HUES64 (cell line): ENCODE results near the gene SLC2A4.

Source experiments
- H3K27ac ChIP-seq: 2 replicates; pipeline ENCODE4 v1.7.0; 2013; ENCODE audit warnings: low read depth, low read length, inconsistent platforms
- H3K27me3 ChIP-seq: 2 replicates; pipeline ENCODE4 v1.6.1; 2013; ENCODE audit warnings: mild to moderate bottlenecking, low read length; ENCODE audit not compliant: insufficient read depth
- H3K36me3 ChIP-seq: 2 replicates; pipeline ENCODE4 v1.6.1; 2013; ENCODE audit warnings: mild to moderate bottlenecking, low read length; ENCODE audit not compliant: insufficient read depth
- H3K4me1 ChIP-seq: 2 replicates; pipeline ENCODE4 v1.6.1; 2013; ENCODE audit warnings: mild to moderate bottlenecking, low read length, moderate library complexity; ENCODE audit not compliant: insufficient read depth
- H3K4me3 ChIP-seq: 2 replicates; pipeline ENCODE4 v1.5.1; 2013; ENCODE audit warnings: mild to moderate bottlenecking, low read length, moderate library complexity
- H3K9ac ChIP-seq: 2 replicates; pipeline ENCODE4 v1.6.1; 2013; ENCODE audit warnings: mild to moderate bottlenecking, low read depth, low read length
- H3K9me3 ChIP-seq: 2 replicates; pipeline ENCODE4 v1.6.1; 2013; ENCODE audit warnings: low read depth, low read length; ENCODE audit not compliant: insufficient read depth
- WGBS: fragments of 150-250, 120-280 bp; methylation state at CpG from one replicate; pipeline ENCODE4 v1.1.7; 2013; ENCODE audit warnings: missing lambda C conversion rate; 5-methylcytosine and 5-hydroxymethylcytosine counted together

SLC2A4 gene

DNA sequence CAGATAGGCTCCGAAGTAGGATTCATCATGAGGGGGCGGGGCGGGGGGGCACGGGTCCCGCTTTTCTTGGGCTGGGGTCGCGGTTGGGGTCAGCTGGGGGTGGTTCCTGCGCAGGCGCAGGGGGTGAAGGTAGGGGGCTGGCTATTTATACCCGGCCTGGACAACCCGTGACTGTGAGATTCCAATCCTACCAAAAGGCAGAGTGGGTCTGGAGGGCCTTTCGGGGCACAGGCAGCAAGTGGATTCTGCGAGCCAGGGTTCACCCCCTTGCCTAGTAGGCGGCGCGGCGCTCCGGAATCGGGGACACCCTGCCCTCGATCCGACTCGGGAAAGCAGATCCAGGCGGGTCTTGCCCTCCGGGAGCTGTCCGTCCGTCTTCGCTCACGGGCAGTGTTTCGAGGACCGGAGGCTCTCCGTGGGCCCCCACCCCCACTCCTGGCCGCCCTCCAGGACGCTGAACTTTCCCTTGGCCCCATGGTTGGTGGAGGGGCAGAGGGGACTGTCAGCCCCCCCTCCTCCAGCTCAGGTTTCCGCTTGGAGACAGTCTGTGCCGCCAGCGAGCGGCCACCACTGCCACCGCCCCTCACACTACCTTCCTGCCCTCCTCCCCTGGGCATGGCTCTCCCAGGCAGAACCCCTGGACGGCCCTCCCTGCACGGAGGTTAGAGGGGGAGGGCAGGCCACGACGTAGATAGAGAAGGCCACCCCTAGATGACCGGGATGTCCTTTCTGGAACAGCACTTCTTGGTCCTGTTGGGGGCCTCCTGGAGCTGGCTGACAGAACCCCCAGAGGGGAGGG is 634 bp downstream of the SLC2A4 start:
- H3K9me3 ChIP-seq = no peaks in the 10 kb centered on the region
- H3K4me3 ChIP-seq = peak overlapping the region; percentile 81
- peak overlapping the region; percentile 70 for H3K9ac ChIP-seq
- H3K27ac ChIP-seq = no peak overlapping the region; the same call in 1 of the 2 replicates
- H3K4me1 ChIP-seq = peaks cover 6% of the 10 kb centered on the region; the same call in 1 of the 2 replicates
- peaks cover 13% of the 10 kb centered on the region for H3K27me3 ChIP-seq
- H3K36me3 ChIP-seq = peaks cover 3% of the 10 kb centered on the region; the same call in 1 of the 2 replicates
- WGBS = 3% methylated on average over 43 of the region's 43 CpGs

DNA sequence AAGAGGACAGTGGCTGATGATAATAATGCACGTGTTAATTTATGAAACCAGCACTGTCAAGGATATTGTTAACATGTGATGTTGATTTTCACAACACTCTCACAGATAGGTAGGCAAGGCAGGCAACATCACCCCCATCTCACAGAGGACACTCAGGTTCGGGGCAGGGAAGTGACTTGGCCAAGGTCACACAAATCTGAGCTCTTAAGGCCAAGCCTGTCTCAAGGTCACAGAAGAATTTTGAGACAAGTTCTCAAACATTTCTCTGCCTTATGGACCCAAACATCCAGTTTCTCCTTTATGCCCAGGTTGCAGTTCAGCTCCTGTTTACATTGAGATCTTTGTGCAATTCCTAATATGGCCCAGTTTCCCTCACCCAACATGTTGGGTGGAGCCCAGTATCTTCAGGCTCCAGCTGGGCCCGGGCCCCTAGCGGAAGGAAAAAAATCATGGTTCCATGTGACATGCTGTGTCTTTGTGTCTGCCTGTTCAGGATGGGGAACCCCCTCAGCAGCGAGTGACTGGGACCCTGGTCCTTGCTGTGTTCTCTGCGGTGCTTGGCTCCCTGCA is 1.3 kb downstream of the SLC2A4 start:
- H3K9me3 ChIP-seq = no peaks in the 10 kb centered on the region
- peaks cover 6% of the 10 kb centered on the region; the same call in 1 of the 2 replicates for H3K4me1 ChIP-seq
- no peak overlapping the region for H3K27ac ChIP-seq
- H3K27me3 ChIP-seq = peaks cover 13% of the 10 kb centered on the region
- H3K4me3 ChIP-seq = peak overlapping the region; percentile 81
- WGBS = 84% methylated on average over 6 of the region's 6 CpGs
- peaks cover 3% of the 10 kb centered on the region; the same call in 1 of the 2 replicates for H3K36me3 ChIP-seq
- H3K9ac ChIP-seq = no peak overlapping the region

DNA sequence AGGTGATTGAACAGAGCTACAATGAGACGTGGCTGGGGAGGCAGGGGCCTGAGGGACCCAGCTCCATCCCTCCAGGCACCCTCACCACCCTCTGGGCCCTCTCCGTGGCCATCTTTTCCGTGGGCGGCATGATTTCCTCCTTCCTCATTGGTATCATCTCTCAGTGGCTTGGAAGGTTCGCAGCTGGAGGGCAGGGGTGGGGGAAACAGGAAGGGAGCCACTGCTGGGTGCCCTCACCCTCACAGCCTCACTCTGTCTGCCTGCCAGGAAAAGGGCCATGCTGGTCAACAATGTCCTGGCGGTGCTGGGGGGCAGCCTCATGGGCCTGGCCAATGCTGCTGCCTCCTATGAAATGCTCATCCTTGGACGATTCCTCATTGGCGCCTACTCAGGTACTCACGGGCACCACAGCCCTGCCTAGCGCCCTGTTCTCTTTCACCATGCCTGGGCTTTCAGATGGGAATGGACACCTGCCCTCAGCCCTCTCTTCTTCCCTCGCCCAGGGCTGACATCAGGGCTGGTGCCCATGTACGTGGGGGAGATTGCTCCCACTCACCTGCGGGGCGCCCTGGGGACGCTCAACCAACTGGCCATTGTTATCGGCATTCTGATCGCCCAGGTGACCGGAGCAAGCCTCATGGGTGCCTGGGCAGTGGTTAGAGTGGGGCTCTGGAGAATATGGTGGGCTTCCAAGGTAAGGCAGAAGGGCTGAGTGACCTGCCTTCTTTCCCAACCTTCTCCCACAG is 2.1 kb downstream of the SLC2A4 start:
- Histone ChIP-seq H3K9ac (no peak overlapping the region), H3K27me3 (peaks cover 13% of the 10 kb centered on the region), H3K36me3 (peaks cover 3% of the 10 kb centered on the region; the same call in 1 of the 2 replicates), H3K4me1 (peaks cover 6% of the 10 kb centered on the region; the same call in 1 of the 2 replicates), H3K9me3 (no peaks in the 10 kb centered on the region), H3K4me3 (no peak overlapping the region), H3K27ac (no peak overlapping the region)
- 88% methylated on average over 18 of the region's 18 CpGs for WGBS

DNA sequence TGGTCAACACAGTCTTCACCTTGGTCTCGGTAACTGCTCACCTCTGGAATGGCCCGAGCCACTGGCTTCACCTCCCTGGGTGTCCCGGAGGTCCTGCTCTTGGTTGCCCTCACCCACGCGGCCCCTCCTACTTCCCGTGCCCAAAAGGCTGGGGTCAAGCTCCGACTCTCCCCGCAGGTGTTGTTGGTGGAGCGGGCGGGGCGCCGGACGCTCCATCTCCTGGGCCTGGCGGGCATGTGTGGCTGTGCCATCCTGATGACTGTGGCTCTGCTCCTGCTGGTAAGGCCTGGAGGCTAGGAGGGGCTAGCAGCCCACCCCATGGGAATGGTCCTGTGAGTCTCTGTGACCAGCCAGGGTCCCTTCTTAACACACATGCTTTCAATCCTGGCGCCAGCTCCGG is 3.4 kb downstream of the SLC2A4 start:
- H3K9me3 ChIP-seq = no peaks in the 10 kb centered on the region
- H3K27me3 ChIP-seq = peaks cover 13% of the 10 kb centered on the region
- no peak overlapping the region for H3K4me3 ChIP-seq
- H3K9ac ChIP-seq = no peak overlapping the region
- H3K27ac ChIP-seq = no peak overlapping the region
- WGBS = 94% methylated on average over 16 of the region's 16 CpGs
- H3K4me1 ChIP-seq = peaks cover 4% of the 10 kb centered on the region; the same call in 1 of the 2 replicates
- peaks cover 3% of the 10 kb centered on the region; the same call in 1 of the 2 replicates for H3K36me3 ChIP-seq

DNA sequence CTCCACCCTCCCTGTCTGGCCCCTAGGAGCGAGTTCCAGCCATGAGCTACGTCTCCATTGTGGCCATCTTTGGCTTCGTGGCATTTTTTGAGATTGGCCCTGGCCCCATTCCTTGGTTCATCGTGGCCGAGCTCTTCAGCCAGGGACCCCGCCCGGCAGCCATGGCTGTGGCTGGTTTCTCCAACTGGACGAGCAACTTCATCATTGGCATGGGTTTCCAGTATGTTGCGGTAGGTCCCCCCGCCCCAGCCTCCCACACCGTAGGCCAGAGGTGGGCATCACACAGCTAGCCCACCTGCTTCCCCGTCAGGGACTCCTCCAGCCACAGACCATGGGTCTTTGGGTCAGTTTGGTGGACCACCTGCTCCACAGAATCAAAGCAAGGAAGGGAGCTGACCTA is 4.2 kb downstream of the SLC2A4 start:
- Histone ChIP-seq H3K9me3 (no peaks in the 10 kb centered on the region), H3K4me1 (no peaks in the 10 kb centered on the region), H3K27ac (no peak overlapping the region), H3K9ac (no peak overlapping the region), H3K27me3 (peaks cover 13% of the 10 kb centered on the region), H3K4me3 (no peak overlapping the region), H3K36me3 (peaks cover 3% of the 10 kb centered on the region; the same call in 1 of the 2 replicates)
- WGBS = 94% methylated on average over 12 of the region's 12 CpGs

DNA sequence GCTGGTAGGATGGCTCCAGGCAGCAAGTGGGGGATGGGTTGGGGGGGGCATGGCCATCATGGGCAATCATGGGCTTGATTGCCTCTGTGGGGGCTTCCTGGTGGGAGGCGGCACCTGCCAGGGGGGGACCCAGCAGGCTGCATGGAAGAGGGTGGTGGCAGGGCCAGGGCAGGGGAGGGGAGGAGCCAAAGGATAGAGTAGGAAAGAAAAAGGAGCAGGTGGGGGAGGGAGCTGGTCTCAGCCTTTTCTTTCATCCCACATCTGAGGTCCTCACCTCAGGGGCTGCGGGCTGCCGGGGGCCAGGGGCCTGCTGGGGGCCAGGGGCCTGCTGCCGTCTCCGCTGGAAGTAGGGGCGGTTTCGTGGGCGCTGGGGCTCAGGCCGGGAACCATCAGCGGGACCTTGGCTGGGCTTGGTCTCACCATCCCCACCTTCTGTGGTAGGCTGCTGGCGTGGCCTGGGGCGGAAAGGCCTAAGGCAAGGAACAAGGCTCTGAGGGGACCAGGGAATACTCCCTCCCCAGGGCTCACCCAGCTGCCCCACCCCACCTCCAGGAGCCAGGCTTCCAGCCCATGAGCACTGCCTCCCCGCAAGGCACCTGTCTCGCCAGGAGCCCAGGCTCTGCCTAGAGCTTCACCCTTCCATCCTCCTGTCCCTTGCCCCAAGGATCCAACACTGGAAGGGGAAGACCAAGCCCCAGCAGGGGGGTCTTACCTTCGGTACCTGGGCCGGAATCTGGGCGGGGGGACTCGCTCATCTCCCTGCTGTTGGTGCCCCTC is 7.9 kb downstream of the SLC2A4 start:
- no peaks in the 10 kb centered on the region for H3K9me3 ChIP-seq
- peaks cover 20% of the 10 kb centered on the region for H3K27me3 ChIP-seq
- no peak overlapping the region for H3K27ac ChIP-seq
- H3K4me1 ChIP-seq = 0 out of 2 replicates have a peak, but pooled peaks cover 10% of the 10 kb centered on the region
- H3K36me3 ChIP-seq = peaks cover 2% of the 10 kb centered on the region; the same call in 1 of the 2 replicates
- H3K4me3 ChIP-seq = no peak overlapping the region
- H3K9ac ChIP-seq = no peak overlapping the region
- WGBS = 77% methylated on average over 18 of the region's 18 CpGs

DNA sequence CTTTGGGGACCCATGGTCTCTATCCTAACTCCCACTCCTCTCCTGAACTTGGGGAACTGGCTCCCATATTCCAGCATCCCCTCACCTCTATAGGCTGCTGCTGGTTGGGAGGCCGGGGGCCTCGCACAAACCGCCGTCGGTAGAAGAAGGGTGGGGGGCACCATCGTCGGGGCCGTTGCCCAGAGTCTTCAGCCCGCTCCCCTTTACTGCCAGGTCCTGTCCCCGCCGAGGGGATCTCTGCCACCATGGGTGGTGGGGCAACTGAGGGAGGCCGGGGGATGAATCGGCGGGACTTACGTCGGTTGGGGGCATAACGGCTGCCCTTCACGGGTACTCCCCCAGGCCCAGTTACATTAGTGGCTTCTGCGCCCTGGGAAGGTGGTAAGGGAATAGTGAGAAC is 8.6 kb downstream of the SLC2A4 start:
- WGBS = 94% methylated on average over 18 of the region's 19 CpGs
- Histone ChIP-seq H3K4me1 (0 out of 2 replicates have a peak, but pooled peaks cover 10% of the 10 kb centered on the region), H3K4me3 (no peak overlapping the region), H3K36me3 (no peaks in the 10 kb centered on the region; the same call in 1 of the 2 replicates), H3K9ac (no peak overlapping the region), H3K27ac (no peak overlapping the region), H3K9me3 (no peaks in the 10 kb centered on the region), H3K27me3 (peaks cover 25% of the 10 kb centered on the region)

DNA sequence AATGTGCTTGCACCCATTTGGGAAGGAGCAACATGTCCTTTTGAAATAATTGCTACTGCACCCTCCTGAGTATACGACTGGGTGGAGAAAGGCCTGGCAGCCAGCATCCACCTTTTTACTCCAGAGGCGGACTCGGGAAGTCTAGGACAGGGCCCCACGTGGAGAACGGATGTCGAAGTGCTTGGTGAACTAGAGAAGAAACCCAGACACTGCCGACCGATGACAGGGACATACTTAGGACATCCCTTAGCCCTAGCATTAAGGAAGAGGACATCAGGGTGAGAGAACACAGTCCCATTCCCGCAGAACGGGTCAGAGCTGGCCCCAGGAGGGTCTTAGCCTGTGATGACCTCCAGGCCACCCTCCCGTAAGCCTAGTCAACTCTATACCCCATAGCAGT is 9.2 kb downstream of the SLC2A4 start:
- Histone ChIP-seq H3K9me3 (no peaks in the 10 kb centered on the region), H3K27ac (no peak overlapping the region), H3K4me3 (no peak overlapping the region), H3K4me1 (0 out of 2 replicates have a peak, but pooled peaks cover 10% of the 10 kb centered on the region), H3K36me3 (no peaks in the 10 kb centered on the region; the same call in 1 of the 2 replicates), H3K27me3 (peaks cover 30% of the 10 kb centered on the region), H3K9ac (no peak overlapping the region)
- 88% methylated on average over 11 of the region's 11 CpGs for WGBS

DNA sequence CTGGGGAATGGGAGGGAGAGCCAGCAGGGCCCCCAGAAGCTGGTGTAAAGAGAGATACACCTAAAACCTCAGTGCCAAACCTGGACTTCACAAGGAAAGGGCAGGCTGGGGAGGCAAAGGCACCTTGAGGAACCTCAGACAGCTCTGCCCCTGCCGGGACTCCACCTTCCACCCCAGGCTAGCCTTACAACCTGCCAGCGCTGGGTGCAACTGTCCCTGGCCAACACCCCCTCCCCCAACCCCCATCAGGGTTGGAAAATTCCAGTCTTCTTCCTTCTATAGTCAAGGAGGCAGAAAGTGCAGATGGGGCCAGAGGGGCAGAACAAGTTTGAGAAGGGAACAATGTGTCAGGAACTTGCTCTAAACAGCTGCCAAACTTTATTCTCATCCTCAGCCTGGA is 10.7 kb downstream of the SLC2A4 start:
- 90% methylated on average over 2 of the region's 2 CpGs for WGBS
- H3K27me3 ChIP-seq = peaks cover 43% of the 10 kb centered on the region
- H3K9ac ChIP-seq = no peak overlapping the region
- H3K36me3 ChIP-seq = no peaks in the 10 kb centered on the region
- 0 out of 2 replicates have a peak, but pooled peaks cover 10% of the 10 kb centered on the region for H3K4me1 ChIP-seq
- H3K27ac ChIP-seq = no peak overlapping the region
- H3K4me3 ChIP-seq = no peak overlapping the region
- no peaks in the 10 kb centered on the region for H3K9me3 ChIP-seq

DNA sequence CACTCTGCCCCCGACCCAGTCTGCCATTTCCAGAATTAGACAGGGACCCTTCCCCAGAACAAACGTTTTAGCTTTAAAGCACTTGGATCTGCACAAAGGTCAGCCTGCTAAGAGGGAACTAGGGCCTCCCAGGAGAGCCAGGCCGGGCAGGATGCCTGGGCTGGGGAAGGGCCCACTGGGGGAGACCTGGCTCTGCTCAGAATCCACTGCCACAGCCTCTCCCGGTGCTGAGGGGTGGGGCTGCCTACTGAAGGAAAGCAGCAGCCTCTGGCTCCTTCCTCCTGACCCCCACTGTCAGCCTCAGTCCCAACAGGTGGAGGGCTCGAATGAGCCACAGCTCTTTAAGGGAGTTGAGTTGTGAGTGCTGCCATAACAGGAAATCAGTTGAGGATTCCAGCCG is 11.2 kb downstream of the SLC2A4 start:
- Histone ChIP-seq H3K4me3 (no peak overlapping the region), H3K27ac (no peak overlapping the region)

More for the DNA sequence above, 11.2 kb downstream of the SLC2A4 start:
- Histone ChIP-seq H3K9ac (no peak overlapping the region), H3K4me1 (0 out of 2 replicates have a peak, but pooled peaks cover 10% of the 10 kb centered on the region), H3K36me3 (no peaks in the 10 kb centered on the region), H3K27me3 (peaks cover 44% of the 10 kb centered on the region), H3K9me3 (no peaks in the 10 kb centered on the region)
- WGBS = 68% methylated on average over 4 of the region's 6 CpGs
